WTC11 (cell line): ENCODE results near the gene OR2H2. TPM values are rescaled to one million over a fixed set of nuclear protein-coding genes. Genes with fewer than 3 reads are reported as not detected.

Experiments
- ATAC-seq: fragments of 200-7000 bp; cut with Tn5 transposase; 2 replicates; pipeline ENCODE4 v1.10.0; 2021; ENCODE audit warnings: mild to moderate bottlenecking, moderate library complexity
- CTCF ChIA-PET: fragments of 300-600 bp; sonication (Branson Sonifier 250); formaldehyde crosslinking; loops from one replicate; lab custom pipeline; 2021; ENCODE audit warnings: antibody characterized with exemption; lab: Charles Lee
- POLR2A ChIA-PET: fragments of 350-600 bp; sonication (Branson Sonifier 250); formaldehyde crosslinking; loops from one replicate; lab custom pipeline; 2021; ENCODE audit warnings: antibody characterized with exemption; lab: Charles Lee
- DNase-seq: peaks from one replicate; pipeline ENCODE4 v3.0.0; 2021; ENCODE audit warnings: low spot score
- H3K27ac Mint-ChIP-seq: 2 replicates; pipeline ENCODE4 v1.8.0; 2021; ENCODE audit warnings: mixed read lengths
- H3K27me3 Mint-ChIP-seq: 2 replicates; pipeline ENCODE4 v1.8.0; 2021; ENCODE audit warnings: low read depth, mild to moderate bottlenecking, moderate library complexity, mixed read lengths
- H3K36me3 Mint-ChIP-seq: 2 replicates; pipeline ENCODE4 v1.8.0; 2021; ENCODE audit warnings: mixed read lengths
- H3K4me1 Mint-ChIP-seq: 2 replicates; pipeline ENCODE4 v1.8.0; 2022; ENCODE audit warnings: mixed read lengths
- H3K4me3 Mint-ChIP-seq: 2 replicates; pipeline ENCODE4 v1.8.0; 2021; ENCODE audit warnings: mild to moderate bottlenecking, moderate library complexity, mixed read lengths
- H3K9me3 Mint-ChIP-seq: 2 replicates; pipeline ENCODE4 v1.8.0; 2021; ENCODE audit warnings: mixed read lengths
- ATF1 ChIP-seq: sonication (generic); formaldehyde crosslinking; IDR thresholded peaks from 2 replicates; pipeline ENCODE4 v1.8.1; 2023; ENCODE audit warnings: mild to moderate bottlenecking, moderate library complexity, missing genetic modification reagents
- CREB1 ChIP-seq: sonication (generic); formaldehyde crosslinking; IDR thresholded peaks from 2 replicates; pipeline ENCODE4 v1.8.0; 2023; ENCODE audit warnings: mild to moderate bottlenecking, missing genetic modification reagents
- ETV6 ChIP-seq: sonication (generic); formaldehyde crosslinking; IDR thresholded peaks from 2 replicates; pipeline ENCODE4 v1.8.1; 2022; ENCODE audit warnings: mild to moderate bottlenecking, missing genetic modification reagents
- FOXJ3 ChIP-seq: sonication (generic); formaldehyde crosslinking; IDR thresholded peaks from 2 replicates; pipeline ENCODE4 v1.9.0; 2021; ENCODE audit warnings: missing genetic modification reagents, mild to moderate bottlenecking, borderline replicate concordance
- FOXK1 ChIP-seq: sonication (generic); formaldehyde crosslinking; IDR thresholded peaks from 2 replicates; pipeline ENCODE4 v1.8.0; 2022; ENCODE audit warnings: mild to moderate bottlenecking, moderate library complexity, missing genetic modification reagents
- GRHL2 ChIP-seq: fragments of 250-450 bp; sonication (Bioruptor Pico); IDR thresholded peaks from 2 replicates; pipeline ENCODE4 v1.8.0; 2022; ENCODE audit warnings: mild to moderate bottlenecking, moderate library complexity; ENCODE audit not compliant: insufficient replicate concordance, severe bottlenecking
- GTF2I ChIP-seq: fragments of 250-450 bp; sonication (Bioruptor Pico); conservative IDR thresholded peaks from 2 replicates; pipeline ENCODE4 v1.4.0; 2021; ENCODE audit warnings: mild to moderate bottlenecking
- IRF2 ChIP-seq: sonication (generic); formaldehyde crosslinking; IDR thresholded peaks from 2 replicates; pipeline ENCODE4 v1.8.0; 2022; ENCODE audit warnings: low read depth, missing genetic modification reagents, borderline replicate concordance
- JUN ChIP-seq: sonication (generic); formaldehyde crosslinking; IDR thresholded peaks from 2 replicates; pipeline ENCODE4 v1.8.0; 2023; ENCODE audit warnings: mild to moderate bottlenecking, missing genetic modification reagents
- SP1 ChIP-seq: sonication (generic); formaldehyde crosslinking; conservative IDR thresholded peaks from 2 replicates; pipeline ENCODE4 v1.8.1; 2022; ENCODE audit warnings: missing genetic modification reagents
- TP53 ChIP-seq: sonication (generic); formaldehyde crosslinking; IDR thresholded peaks from 2 replicates; pipeline ENCODE4 v1.8.1; 2023; ENCODE audit warnings: mild to moderate bottlenecking, missing genetic modification reagents
- ZNF138 ChIP-seq: sonication (generic); formaldehyde crosslinking; conservative IDR thresholded peaks from 2 replicates; pipeline ENCODE4 v1.8.1; 2022; ENCODE audit warnings: mild to moderate bottlenecking, moderate library complexity, missing genetic modification reagents
- ZNF416 ChIP-seq: fragments of 250-450 bp; sonication (Bioruptor Pico); IDR thresholded peaks from 2 replicates; pipeline ENCODE4 v1.9.0; 2021; ENCODE audit warnings: mild to moderate bottlenecking, inconsistent platforms
- total RNA-seq: library from RNA; stranded (reverse); gene quantifications from 3 replicates; pipeline ENCODE4 v1.2.3, GENCODE V29; 2021
- TF ChIP-seq, protein P1 (sequence below): sonication (generic); formaldehyde crosslinking; IDR thresholded peaks from 2 replicates; pipeline ENCODE4 v1.8.1; 2023; ENCODE audit warnings: mild to moderate bottlenecking, missing genetic modification reagents, borderline replicate concordance
- TF ChIP-seq, protein P2 (sequence below): sonication (generic); formaldehyde crosslinking; IDR thresholded peaks from 2 replicates; pipeline ENCODE4 v1.8.0; 2022; ENCODE audit warnings: mild to moderate bottlenecking, missing genetic modification reagents
- TF ChIP-seq, protein P3 (sequence below): sonication (generic); formaldehyde crosslinking; IDR thresholded peaks from 2 replicates; pipeline ENCODE4 v1.8.1; 2022; ENCODE audit warnings: mild to moderate bottlenecking, moderate library complexity, missing genetic modification reagents
- TF ChIP-seq, protein P4 (sequence below): sonication (generic); formaldehyde crosslinking; IDR thresholded peaks from 2 replicates; pipeline ENCODE4 v1.8.1; 2022; ENCODE audit warnings: low read depth, missing genetic modification reagents, borderline replicate concordance
- TF ChIP-seq, protein P5 (sequence below): fragments of 250-450 bp; sonication (Bioruptor Pico); IDR thresholded peaks from 2 replicates; pipeline ENCODE4 v2.1.2; 2022; ENCODE audit warnings: mild to moderate bottlenecking, moderate library complexity
- TF ChIP-seq, protein P6 (sequence below): sonication (generic); formaldehyde crosslinking; IDR thresholded peaks from 2 replicates; pipeline ENCODE4 v1.8.0; 2022; ENCODE audit warnings: mild to moderate bottlenecking, missing genetic modification reagents
- TF ChIP-seq, protein P7 (sequence below): fragments of 250-450 bp; sonication (Bioruptor Pico); IDR thresholded peaks from 2 replicates; pipeline ENCODE4 v1.9.0; 2021; ENCODE audit warnings: mild to moderate bottlenecking, borderline replicate concordance

OR2H2 gene
- total RNA-seq, 1 experiment from 2014 or later, result not detected

DNA sequence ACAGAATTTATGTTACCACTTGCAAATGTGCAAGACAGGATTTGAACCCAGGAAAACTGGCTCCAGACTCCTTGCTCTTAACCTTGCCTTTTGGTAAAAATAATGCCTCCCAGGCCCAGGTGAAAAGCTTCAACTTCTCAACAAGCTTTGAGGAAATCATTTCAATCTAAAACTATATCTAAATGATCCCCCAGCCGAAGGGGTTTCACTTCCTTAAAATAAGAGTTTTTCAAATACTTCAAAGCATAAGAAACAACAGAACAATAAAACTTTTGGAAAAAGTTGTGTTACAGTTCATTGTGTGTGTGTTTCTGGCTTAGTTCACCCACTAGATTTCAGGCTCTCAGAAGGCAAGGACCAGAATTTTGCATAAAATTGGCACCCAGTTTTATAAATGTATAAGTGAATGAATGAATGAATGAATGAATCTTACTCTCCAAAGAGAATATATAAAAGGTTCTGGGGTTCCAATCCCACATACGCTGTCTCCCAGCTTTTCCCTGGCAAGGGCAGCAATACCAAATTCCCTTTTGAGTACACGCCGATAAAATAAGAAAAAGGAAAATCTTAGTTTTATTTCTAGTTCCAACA, 5.4 kb downstream of the OR2H2 start (continued):
- TF ChIP-seq, protein P1, sequence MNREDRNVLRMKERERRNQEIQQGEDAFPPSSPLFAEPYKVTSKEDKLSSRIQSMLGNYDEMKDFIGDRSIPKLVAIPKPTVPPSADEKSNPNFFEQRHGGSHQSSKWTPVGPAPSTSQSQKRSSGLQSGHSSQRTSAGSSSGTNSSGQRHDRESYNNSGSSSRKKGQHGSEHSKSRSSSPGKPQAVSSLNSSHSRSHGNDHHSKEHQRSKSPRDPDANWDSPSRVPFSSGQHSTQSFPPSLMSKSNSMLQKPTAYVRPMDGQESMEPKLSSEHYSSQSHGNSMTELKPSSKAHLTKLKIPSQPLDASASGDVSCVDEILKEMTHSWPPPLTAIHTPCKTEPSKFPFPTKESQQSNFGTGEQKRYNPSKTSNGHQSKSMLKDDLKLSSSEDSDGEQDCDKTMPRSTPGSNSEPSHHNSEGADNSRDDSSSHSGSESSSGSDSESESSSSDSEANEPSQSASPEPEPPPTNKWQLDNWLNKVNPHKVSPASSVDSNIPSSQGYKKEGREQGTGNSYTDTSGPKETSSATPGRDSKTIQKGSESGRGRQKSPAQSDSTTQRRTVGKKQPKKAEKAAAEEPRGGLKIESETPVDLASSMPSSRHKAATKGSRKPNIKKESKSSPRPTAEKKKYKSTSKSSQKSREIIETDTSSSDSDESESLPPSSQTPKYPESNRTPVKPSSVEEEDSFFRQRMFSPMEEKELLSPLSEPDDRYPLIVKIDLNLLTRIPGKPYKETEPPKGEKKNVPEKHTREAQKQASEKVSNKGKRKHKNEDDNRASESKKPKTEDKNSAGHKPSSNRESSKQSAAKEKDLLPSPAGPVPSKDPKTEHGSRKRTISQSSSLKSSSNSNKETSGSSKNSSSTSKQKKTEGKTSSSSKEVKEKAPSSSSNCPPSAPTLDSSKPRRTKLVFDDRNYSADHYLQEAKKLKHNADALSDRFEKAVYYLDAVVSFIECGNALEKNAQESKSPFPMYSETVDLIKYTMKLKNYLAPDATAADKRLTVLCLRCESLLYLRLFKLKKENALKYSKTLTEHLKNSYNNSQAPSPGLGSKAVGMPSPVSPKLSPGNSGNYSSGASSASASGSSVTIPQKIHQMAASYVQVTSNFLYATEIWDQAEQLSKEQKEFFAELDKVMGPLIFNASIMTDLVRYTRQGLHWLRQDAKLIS (CRISPR knock-in tag), result no peak

DNA sequence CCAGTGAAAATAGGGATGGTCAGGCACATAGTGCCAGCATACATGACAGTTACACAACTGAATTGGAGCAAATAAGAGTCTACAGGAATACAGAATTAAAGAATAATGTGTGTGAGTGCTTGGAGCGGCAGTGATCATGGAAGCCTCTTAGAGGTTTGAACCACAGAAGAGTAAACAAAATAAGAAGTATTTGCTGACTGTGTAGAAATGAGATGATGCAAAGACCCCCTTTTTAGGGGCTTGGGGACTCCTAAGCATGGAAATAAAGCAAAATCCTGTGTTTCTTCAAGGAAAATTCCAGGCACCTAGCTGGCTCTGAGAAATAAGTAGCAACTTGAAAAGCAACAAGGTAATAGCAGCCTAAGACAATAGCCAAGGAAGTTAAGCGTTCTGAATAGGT, 6.8 kb downstream of the OR2H2 start:
- ATAC-seq, result no peak
- Mint-ChIP-seq H3K4me3 (no peak overlapping the region), H3K27ac (peak overlapping the region; percentile 36; the same call in 1 of the 2 replicates), H3K27me3 (no peaks in the 10 kb centered on the region), H3K36me3 (peaks cover 9% of the 10 kb centered on the region), H3K9me3 (no peaks in the 10 kb centered on the region), H3K4me1 (peaks cover 20% of the 10 kb centered on the region)
- TF ChIP-seq JUN (CRISPR knock-in tag) (no peak), TP53 (CRISPR knock-in tag) (no peak), GTF2I (CRISPR knock-in tag) (no peak), ZNF138 (no peak), GRHL2 (CRISPR knock-in tag) (no peak), FOXK1 (CRISPR knock-in tag) (no peak), FOXJ3 (CRISPR knock-in tag) (no peak), ATF1 (CRISPR knock-in tag) (no peak), IRF2 (CRISPR knock-in tag) (no peak), ETV6 (CRISPR knock-in tag) (no peak), CREB1 (CRISPR knock-in tag) (no peak), SP1 (no peak), ZNF416 (CRISPR knock-in tag) (no peak)
- TF ChIP-seq, protein P2, sequence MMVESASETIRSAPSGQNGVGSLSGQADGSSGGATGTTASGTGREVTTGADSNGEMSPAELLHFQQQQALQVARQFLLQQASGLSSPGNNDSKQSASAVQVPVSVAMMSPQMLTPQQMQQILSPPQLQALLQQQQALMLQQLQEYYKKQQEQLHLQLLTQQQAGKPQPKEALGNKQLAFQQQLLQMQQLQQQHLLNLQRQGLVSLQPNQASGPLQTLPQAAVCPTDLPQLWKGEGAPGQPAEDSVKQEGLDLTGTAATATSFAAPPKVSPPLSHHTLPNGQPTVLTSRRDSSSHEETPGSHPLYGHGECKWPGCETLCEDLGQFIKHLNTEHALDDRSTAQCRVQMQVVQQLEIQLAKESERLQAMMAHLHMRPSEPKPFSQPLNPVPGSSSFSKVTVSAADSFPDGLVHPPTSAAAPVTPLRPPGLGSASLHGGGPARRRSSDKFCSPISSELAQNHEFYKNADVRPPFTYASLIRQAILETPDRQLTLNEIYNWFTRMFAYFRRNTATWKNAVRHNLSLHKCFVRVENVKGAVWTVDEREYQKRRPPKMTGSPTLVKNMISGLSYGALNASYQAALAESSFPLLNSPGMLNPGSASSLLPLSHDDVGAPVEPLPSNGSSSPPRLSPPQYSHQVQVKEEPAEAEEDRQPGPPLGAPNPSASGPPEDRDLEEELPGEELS (CRISPR knock-in tag), result no peak
- TF ChIP-seq, protein P3, sequence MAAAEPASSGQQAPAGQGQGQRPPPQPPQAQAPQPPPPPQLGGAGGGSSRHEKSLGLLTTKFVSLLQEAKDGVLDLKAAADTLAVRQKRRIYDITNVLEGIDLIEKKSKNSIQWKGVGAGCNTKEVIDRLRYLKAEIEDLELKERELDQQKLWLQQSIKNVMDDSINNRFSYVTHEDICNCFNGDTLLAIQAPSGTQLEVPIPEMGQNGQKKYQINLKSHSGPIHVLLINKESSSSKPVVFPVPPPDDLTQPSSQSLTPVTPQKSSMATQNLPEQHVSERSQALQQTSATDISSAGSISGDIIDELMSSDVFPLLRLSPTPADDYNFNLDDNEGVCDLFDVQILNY, result no peak
- TF ChIP-seq, protein P4, sequence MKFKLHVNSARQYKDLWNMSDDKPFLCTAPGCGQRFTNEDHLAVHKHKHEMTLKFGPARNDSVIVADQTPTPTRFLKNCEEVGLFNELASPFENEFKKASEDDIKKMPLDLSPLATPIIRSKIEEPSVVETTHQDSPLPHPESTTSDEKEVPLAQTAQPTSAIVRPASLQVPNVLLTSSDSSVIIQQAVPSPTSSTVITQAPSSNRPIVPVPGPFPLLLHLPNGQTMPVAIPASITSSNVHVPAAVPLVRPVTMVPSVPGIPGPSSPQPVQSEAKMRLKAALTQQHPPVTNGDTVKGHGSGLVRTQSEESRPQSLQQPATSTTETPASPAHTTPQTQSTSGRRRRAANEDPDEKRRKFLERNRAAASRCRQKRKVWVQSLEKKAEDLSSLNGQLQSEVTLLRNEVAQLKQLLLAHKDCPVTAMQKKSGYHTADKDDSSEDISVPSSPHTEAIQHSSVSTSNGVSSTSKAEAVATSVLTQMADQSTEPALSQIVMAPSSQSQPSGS, result no peak
- TF ChIP-seq, protein P5, sequence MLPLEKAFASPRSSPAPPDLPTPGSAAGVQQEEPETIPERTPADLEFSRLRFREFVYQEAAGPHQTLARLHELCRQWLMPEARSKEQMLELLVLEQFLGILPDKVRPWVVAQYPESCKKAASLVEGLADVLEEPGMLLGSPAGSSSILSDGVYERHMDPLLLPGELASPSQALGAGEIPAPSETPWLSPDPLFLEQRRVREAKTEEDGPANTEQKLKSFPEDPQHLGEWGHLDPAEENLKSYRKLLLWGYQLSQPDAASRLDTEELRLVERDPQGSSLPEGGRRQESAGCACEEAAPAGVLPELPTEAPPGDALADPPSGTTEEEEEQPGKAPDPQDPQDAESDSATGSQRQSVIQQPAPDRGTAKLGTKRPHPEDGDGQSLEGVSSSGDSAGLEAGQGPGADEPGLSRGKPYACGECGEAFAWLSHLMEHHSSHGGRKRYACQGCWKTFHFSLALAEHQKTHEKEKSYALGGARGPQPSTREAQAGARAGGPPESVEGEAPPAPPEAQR, result no peak
- TF ChIP-seq, protein P6, sequence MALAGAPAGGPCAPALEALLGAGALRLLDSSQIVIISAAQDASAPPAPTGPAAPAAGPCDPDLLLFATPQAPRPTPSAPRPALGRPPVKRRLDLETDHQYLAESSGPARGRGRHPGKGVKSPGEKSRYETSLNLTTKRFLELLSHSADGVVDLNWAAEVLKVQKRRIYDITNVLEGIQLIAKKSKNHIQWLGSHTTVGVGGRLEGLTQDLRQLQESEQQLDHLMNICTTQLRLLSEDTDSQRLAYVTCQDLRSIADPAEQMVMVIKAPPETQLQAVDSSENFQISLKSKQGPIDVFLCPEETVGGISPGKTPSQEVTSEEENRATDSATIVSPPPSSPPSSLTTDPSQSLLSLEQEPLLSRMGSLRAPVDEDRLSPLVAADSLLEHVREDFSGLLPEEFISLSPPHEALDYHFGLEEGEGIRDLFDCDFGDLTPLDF (CRISPR knock-in tag), result no peak
- TF ChIP-seq, protein P7, sequence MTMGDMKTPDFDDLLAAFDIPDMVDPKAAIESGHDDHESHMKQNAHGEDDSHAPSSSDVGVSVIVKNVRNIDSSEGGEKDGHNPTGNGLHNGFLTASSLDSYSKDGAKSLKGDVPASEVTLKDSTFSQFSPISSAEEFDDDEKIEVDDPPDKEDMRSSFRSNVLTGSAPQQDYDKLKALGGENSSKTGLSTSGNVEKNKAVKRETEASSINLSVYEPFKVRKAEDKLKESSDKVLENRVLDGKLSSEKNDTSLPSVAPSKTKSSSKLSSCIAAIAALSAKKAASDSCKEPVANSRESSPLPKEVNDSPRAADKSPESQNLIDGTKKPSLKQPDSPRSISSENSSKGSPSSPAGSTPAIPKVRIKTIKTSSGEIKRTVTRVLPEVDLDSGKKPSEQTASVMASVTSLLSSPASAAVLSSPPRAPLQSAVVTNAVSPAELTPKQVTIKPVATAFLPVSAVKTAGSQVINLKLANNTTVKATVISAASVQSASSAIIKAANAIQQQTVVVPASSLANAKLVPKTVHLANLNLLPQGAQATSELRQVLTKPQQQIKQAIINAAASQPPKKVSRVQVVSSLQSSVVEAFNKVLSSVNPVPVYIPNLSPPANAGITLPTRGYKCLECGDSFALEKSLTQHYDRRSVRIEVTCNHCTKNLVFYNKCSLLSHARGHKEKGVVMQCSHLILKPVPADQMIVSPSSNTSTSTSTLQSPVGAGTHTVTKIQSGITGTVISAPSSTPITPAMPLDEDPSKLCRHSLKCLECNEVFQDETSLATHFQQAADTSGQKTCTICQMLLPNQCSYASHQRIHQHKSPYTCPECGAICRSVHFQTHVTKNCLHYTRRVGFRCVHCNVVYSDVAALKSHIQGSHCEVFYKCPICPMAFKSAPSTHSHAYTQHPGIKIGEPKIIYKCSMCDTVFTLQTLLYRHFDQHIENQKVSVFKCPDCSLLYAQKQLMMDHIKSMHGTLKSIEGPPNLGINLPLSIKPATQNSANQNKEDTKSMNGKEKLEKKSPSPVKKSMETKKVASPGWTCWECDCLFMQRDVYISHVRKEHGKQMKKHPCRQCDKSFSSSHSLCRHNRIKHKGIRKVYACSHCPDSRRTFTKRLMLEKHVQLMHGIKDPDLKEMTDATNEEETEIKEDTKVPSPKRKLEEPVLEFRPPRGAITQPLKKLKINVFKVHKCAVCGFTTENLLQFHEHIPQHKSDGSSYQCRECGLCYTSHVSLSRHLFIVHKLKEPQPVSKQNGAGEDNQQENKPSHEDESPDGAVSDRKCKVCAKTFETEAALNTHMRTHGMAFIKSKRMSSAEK (CRISPR knock-in tag), result no peak
- DNase-seq, result no peak
- ChIA-PET POLR2A (no interaction called here), CTCF (no interaction called here)
